ENCODE results near the gene LRRC8E.

LRRC8E gene

DNA sequence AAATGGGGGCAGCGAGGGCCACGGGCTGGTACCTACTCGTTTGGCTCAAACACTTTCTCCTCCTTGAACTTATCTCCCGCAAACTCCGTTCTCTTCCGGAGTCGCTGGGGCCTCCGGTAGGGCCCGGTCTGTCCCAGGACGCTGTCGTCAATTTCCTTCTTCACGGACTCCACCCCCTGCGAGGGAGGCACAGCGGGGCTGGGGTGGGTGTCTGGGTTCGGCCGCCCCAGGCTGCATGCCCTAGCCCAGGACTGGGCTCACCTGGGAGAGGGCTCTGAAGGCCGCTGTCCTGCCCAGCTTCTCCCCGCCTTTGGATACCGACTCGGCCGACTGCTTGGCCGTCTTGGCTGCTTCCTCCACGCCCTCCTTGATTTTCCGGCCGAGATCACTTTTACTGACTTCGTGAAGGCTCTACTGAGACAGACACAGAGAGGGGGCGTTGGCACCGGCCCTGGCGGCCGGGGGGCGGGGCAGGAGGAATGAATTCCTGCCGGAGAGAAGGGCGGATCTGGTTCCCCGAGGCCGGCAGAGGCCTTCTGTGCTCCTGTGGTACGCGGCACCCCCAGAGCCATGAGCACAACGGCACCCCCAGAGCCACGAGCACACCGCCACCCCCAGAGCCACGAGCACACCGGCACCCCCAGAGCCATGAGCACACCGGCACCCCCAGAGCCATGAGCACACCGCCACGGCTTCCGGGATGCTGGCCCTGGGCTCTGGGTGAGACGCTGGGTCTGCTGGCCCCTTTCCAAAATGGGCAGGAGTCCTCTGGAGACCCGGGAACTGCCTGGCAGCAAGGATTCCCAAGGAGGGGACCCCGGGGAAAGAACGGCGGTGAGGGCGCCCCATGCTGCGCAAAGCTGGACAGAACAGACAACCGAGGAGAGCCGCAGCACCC lies 45.8 kb downstream of the LRRC8E start:
- no peak for DNase-seq

DNA sequence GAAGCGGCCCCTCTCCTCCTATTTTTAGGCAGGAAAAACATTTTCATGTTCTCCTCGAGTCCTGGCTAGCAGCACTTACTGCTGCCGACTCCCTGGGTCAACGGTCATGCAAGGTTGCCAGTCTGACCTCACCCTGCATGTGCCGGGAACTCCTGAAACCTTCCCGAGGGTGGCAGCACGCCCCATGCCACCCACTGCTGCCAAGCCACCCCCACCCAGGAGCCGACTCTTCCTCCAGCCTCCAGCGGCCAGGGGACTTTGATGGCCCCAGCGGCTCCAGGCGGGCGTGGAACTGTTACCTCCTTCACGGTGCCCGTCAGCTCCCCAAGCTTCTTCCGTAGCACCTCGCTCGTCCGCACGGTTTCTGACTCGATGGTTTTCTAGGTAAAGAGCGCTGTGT lies 46.5 kb downstream of the LRRC8E start:
- no peak for DNase-seq

DNA sequence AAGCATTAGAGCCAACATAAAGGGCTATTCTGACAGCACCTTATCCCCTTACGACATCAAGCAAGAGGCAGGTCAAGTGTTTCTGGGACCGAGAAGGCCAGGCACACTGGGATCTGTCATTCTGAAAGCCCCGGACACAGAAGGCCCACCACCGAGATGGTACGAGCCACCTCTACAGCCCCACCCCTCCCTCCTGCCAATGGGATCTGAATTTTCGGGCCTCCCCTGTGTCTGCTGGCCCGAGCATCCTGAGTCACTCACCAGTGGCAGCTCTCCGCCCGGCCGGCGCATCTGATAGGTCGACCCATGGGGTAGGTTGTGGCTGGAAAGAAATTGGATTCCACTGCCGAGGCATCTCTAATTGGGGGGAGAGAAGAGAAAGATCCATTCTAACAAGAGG lies 52.5 kb downstream of the LRRC8E start:
- no peak for DNase-seq

DNA sequence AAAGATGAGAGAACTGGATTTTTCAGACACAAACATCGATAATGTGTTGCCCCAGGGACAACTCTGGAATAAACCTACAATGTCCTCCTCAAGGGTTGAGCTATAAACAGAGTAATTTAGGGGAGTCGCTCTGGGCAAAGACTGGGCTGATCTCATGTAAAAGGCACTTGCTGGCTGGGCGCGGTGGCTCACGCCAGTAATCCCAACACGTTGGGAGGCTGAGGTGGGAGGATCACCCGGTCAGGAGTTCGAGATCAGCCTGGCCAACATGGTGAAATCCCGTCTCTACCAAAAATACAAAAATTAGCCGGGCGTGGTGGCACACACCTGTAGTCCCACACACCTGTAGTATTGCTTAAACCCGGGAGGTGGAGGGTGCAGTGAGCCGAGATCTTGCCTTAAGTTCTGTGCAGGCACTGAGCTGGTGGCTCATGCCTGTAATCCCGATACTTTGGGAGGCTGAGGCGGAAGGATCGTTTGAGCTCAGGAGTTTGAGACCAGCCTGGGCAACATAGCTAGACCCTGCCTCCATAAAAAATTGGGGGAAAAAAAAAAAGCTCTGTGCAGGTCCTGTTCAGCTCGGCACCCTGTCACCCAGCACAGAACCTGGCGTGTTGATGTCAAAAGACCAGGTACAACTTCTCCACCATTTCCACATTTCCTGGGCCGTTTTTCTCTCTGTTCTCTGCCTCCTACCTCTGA lies 53.7 kb downstream of the LRRC8E start:
- DNase-seq, result no peak

DNA sequence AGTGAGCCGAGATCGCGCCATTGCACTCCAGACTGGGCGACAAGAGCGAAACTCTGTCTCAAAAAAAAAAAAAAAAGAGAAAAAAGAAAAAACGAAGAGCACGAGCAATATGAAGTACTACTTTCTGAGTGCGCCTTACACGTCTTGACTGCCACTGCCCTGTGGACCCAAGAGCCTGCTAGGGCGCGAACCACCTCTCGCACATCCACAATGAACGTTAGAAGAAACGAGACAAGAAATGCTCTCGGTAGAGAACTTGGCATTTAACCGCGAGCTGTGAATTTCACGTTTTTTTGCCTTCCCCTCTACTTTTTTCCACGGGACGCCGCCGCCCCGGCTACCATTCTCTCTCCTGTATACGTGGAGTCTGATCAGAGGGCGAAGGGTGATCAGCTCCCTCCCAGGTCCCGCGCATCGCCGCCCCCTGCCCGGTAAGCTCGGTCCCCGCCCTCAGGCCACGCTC lies 54.7 kb downstream of the LRRC8E start:
- peak; percentile 43 for DNase-seq

DNA sequence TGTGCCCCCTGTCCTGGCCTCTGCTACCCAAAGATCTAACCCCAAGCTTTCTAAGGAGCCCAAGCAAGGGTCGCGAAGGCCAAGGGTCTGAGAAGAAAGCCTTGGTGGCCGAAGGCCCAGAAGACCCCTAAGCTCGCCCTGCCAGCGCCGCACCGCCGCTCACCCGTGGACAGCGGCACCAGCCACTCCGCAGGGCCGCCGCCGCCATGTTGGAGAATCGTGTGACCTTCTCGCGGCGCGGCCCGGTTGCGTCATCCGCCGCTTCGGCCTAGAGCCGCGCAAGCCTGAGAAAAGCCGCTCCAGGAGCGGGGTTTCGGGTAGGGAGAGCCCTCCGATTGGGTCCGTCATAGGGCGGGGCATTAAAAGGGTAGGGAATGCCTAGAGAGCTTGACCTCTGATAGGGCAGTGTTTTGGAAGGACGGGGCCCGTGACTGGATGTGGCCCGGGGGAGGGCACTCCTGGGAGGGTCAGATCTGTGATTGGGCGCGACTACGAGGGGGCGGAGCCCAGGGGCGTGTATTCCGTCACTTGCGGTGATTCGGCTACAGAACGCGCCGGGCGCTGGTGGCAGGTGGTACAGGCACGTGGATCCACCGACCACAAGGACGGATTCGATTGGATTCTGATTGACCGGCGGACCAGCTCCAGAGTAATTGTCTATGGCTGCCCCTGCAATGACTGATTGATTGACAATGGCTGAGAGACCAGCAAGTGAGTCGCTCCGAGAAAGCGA lies 55.3 kb downstream of the LRRC8E start, which contains the start of gene TIMM44:
Gene TIMM44, minus strand, starts transcription at position 223 of the 733 bp plus-strand sequence. Its CDS starts 15 bp downstream, at position 208.
- DNase-seq, result peak; percentile 100

DNA sequence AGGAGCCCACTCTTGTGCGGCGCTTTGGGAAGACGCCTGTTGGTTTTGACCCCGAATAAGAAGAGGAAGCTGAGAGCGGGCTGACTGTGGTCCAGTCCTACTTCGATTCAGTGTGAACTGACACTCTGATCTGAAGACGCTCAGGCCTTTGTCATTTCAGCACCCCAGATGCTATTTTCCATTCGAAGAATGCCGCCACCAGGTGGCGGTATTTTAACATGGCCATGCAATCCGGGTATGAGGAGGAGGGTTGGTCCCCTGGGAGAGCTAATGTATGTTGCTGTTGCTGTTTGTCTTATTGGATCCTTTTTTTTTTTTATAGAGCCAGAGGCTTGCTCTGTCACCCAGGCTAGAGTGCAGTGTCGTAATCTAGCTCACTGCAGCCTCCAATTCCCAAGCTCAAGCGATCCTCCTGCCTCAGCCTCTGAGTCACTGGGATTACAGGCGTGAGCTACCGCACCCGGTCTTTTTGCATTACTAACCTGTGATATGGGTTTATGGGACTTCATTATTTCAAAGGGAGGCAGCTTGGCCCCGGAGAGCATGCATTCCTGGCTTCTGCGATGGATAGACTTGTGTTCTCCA lies 56.0 kb downstream of the LRRC8E start:
- peak; percentile 95 for DNase-seq

DNA sequence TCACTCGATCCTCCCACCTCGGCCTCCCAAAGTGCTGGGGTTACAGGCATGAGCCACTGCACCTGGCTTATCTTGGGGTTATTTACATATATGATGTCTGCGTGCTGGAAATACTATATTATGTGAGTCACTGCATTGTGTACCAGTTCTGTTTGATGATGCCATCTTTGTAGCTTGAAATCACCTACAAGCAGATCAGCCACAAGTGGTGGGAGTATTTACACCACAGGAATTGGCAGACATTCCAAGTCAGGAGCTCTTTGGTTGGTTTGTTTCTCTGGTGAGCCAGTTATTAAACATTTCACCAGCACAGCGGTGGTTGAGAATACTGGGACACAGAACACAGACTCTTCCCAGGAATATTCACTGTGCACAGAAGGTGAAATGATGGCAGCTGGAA lies 59.6 kb downstream of the LRRC8E start:
- DNase-seq, result no peak
